ENCODE measurements around the gene ST6GAL1.
"Not testable (repeated sequence)": the region's sequence is repeated elsewhere in the genome, so short reads cannot be mapped to it uniquely, and the experiment has no call there.

The ST6GAL1 gene

DNA sequence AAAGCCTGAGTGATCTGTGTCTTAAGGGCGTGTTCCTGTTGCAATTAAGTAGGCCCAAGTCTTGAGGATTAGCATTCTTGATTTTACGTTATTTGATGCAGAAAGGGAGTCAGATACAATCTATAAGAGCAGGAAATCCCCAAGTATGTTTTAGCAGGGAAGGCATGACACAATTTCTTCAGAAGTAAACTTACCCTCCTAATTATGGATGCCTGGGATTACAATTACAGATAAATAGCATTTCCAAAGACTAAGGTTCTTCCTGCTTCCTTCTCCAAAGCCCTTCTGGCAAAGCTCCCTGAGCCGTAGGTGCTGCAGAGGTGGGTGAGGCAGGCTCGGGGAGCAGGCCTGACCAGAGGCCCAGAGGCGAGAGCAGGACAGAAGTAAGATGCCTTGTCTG is 34.9 kb upstream of the ST6GAL1 start:
- no peak overlapping the region for H3K4me3 ChIP-seq (ENCODE audit: low read depth, low read length)
- H3K4me1 ChIP-seq (ENCODE audit: control insufficient read depth, insufficient read depth, low read length), result peaks cover 24% of the 10 kb centered on the region
- peaks cover 22% of the 10 kb centered on the region for H3K9me3 ChIP-seq (ENCODE audit: control insufficient read depth, insufficient read depth, low read depth, low read length)
- H3K9ac ChIP-seq (ENCODE audit: low read length), result peak overlapping the region; percentile 15
- H3K36me3 ChIP-seq (ENCODE audit: control insufficient read depth, insufficient read depth, low read length), result no peaks in the 10 kb centered on the region
- no peaks in the 10 kb centered on the region for H3K27me3 ChIP-seq (ENCODE audit: control insufficient read depth, insufficient read depth, low read length)
- no peak overlapping the region for H3K27ac ChIP-seq (ENCODE audit: low read depth, low read length)

- H3K4me3 ChIP-seq (ENCODE audit: low read depth, low read length), result no peak overlapping the region
- H3K4me1 ChIP-seq (ENCODE audit: control insufficient read depth, insufficient read depth, low read length), result peaks cover 24% of the 10 kb centered on the region
- no peak overlapping the region for H3K27ac ChIP-seq (ENCODE audit: low read depth, low read length)
- peaks cover 22% of the 10 kb centered on the region for H3K9me3 ChIP-seq (ENCODE audit: control insufficient read depth, insufficient read depth, low read depth, low read length)
- no peaks in the 10 kb centered on the region for H3K36me3 ChIP-seq (ENCODE audit: control insufficient read depth, insufficient read depth, low read length)
- no peaks in the 10 kb centered on the region for H3K27me3 ChIP-seq (ENCODE audit: control insufficient read depth, insufficient read depth, low read length)
- no peak overlapping the region for H3K9ac ChIP-seq (ENCODE audit: low read length)
Observed at GRCh38 chr3:186896006-186896405, 34.3 kb upstream of the ST6GAL1 start.

DNA sequence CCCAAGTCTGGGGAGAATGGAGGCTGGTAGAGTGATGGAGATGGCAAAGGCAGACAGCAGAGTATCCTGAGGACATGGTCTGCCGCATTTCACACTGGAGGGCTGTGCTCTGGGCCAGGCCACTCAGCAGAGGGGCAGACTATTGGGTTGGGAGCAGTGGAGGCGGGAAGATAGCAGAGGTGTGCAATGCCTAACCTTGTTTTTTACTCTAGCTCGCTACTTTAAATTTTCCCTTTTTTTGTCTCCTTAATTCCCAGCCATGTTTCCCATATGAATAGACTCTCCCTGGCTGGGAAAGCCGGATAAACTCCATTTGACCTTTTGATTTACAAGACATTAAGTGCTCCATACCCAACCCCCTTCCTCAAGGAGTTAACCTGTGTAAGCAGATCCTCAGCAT is 33.5 kb upstream of the ST6GAL1 start:
- Histone ChIP-seq H3K27ac (ENCODE audit: low read depth, low read length) (no peak overlapping the region), H3K4me1 (ENCODE audit: control insufficient read depth, insufficient read depth, low read length) (peaks cover 24% of the 10 kb centered on the region)

DNA sequence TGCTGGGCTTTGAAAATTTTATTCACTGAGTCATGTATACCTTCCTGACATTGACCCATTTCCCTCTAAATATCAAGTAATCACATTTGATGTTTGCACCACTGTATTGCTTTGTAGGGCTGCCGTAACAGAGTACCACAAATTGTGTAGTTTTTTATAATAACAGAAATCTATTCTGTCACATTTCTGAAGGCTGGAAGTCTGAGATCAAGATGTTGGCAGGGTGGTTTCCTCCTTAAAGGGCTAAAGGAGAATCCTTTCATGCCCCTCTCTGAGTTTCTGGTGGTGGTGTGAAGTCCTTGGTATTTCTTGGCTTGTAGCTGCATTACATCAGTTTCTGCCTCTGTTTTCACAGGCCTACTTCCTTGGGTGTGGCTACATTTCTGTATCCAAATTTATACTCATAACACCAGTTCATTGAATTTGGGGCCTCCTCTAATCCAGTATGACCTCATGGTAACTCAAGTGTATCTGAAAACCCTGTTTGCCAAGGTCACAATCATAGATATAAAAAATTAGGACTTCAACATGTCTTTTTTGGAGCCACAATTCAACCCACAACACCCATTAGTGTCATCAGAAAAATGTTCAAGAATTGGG is 29.1 kb upstream of the ST6GAL1 start:
- Histone ChIP-seq H3K36me3 (ENCODE audit: control insufficient read depth, insufficient read depth, low read length) (no peaks in the 10 kb centered on the region), H3K4me3 (ENCODE audit: low read depth, low read length) (no peak overlapping the region), H3K9ac (ENCODE audit: low read length) (no peak overlapping the region), H3K27ac (ENCODE audit: low read depth, low read length) (no peak overlapping the region), H3K9me3 (ENCODE audit: control insufficient read depth, insufficient read depth, low read depth, low read length) (peaks cover 16% of the 10 kb centered on the region), H3K27me3 (ENCODE audit: control insufficient read depth, insufficient read depth, low read length) (no peaks in the 10 kb centered on the region), H3K4me1 (ENCODE audit: control insufficient read depth, insufficient read depth, low read length) (peaks cover 12% of the 10 kb centered on the region)

More for the DNA sequence above, 33.5 kb upstream of the ST6GAL1 start:
- H3K36me3 ChIP-seq (ENCODE audit: control insufficient read depth, insufficient read depth, low read length), result no peaks in the 10 kb centered on the region
- no peak overlapping the region; the same call in 1 of the 2 replicates for H3K4me3 ChIP-seq (ENCODE audit: low read depth, low read length)
- no peak overlapping the region for H3K9ac ChIP-seq (ENCODE audit: low read length)
- no peaks in the 10 kb centered on the region for H3K27me3 ChIP-seq (ENCODE audit: control insufficient read depth, insufficient read depth, low read length)
- peaks cover 22% of the 10 kb centered on the region for H3K9me3 ChIP-seq (ENCODE audit: control insufficient read depth, insufficient read depth, low read depth, low read length)

DNA sequence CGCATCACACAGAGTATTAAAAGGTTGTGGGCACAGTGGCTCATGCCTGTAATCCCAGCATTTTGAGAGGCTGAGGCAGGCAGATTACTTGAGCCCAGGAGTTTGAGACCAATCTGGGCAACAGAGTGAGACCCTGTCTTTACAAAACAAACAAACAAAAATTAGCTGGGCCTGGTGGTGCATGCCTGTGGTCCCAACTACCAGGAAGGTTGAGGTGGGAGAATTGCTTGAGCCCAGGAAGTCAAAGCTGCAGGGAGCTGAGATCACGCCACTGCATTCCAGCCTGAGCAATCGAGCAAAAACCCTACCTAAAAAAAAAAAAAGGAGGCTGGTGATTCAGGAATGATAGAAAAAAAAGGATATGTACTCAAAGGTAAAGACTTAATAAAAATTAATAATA is 28.2 kb upstream of the ST6GAL1 start:
- Histone ChIP-seq H3K27me3 (ENCODE audit: control insufficient read depth, insufficient read depth, low read length) (no peaks in the 10 kb centered on the region), H3K4me1 (ENCODE audit: control insufficient read depth, insufficient read depth, low read length) (peaks cover 6% of the 10 kb centered on the region), H3K4me3 (ENCODE audit: low read depth, low read length) (no peak overlapping the region), H3K36me3 (ENCODE audit: control insufficient read depth, insufficient read depth, low read length) (no peaks in the 10 kb centered on the region), H3K9ac (ENCODE audit: low read length) (no peak overlapping the region), H3K9me3 (ENCODE audit: control insufficient read depth, insufficient read depth, low read depth, low read length) (peaks cover 16% of the 10 kb centered on the region), H3K27ac (ENCODE audit: low read depth, low read length) (no peak overlapping the region)

DNA sequence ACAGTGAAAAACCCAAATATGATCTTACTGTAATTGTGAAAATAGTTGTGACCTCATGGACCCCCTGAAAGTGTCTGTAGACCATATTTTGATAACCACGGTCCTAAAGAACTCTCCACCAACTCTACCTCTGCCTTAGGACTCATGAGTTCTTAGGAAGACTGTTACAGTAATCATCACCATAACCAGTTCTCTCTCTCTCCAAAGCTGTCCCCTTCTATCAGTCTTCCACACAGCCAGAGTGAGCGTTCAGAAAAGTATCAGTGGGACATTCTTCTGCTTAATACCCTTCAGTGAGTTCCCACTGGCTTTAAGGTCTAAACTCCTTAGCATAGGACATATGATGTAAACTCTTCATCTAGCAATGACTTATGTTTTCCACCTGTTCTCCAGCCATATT is 27.6 kb upstream of the ST6GAL1 start:
- H3K27ac ChIP-seq (ENCODE audit: low read depth, low read length), result no peak overlapping the region

DNA sequence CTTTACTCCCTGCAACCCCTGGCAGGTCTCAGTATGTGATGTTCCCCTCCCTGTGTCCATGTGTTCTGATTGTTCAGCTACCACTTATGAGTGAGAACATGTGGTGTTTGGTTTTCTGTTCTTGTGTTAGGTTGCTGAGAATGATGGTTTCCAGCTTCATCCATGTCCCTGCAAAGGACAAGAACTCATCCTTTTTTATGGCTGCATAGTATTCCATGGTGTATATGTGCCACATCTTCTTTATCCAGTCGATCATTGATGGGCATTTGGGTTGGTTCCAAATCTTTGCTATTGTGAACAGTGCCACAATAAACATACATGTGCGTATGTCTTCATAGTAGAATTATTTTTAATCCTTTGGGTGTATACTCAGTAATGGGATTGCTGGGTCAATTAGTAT is 26.6 kb upstream of the ST6GAL1 start:
- not testable (repeated sequence) for H3K4me3 ChIP-seq (ENCODE audit: low read depth, low read length); H3K9ac ChIP-seq (ENCODE audit: low read length); H3K27ac ChIP-seq (ENCODE audit: low read depth, low read length); H3K27me3 ChIP-seq (ENCODE audit: control insufficient read depth, insufficient read depth, low read length); H3K4me1 ChIP-seq (ENCODE audit: control insufficient read depth, insufficient read depth, low read length); H3K36me3 ChIP-seq (ENCODE audit: control insufficient read depth, insufficient read depth, low read length)
- H3K9me3 ChIP-seq (ENCODE audit: control insufficient read depth, insufficient read depth, low read depth, low read length), result peaks cover 14% of the 10 kb centered on the region; the same call in 1 of the 2 replicates

More for the DNA sequence above, 27.6 kb upstream of the ST6GAL1 start:
- Histone ChIP-seq H3K36me3 (ENCODE audit: control insufficient read depth, insufficient read depth, low read length) (no peaks in the 10 kb centered on the region), H3K9ac (ENCODE audit: low read length) (no peak overlapping the region), H3K27me3 (ENCODE audit: control insufficient read depth, insufficient read depth, low read length) (no peaks in the 10 kb centered on the region), H3K9me3 (ENCODE audit: control insufficient read depth, insufficient read depth, low read depth, low read length) (peaks cover 16% of the 10 kb centered on the region), H3K4me1 (ENCODE audit: control insufficient read depth, insufficient read depth, low read length) (peaks cover 4% of the 10 kb centered on the region), H3K4me3 (ENCODE audit: low read depth, low read length) (no peak overlapping the region)

DNA sequence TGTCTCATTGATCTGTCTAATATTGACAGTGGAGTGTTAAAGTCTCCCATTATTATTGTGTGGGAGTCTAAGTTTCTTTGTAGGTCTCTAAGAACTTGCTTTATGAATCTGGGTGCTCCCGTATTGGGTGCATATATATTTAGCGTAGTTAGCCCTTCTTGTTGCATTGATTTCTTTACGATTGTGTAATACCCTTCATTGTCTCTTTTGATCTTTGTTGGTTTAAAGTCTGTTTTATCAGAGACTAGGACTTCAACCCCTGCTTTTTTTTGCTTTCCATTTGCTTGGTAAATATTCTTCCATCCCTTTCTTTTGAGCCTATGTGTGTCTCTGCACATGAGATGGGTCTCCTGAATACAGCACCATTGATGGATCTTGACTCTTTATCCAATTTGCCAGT is 23.3 kb upstream of the ST6GAL1 start:
- H3K9me3 ChIP-seq (ENCODE audit: control insufficient read depth, insufficient read depth, low read depth, low read length), result peaks cover 14% of the 10 kb centered on the region; the same call in 1 of the 2 replicates
- not testable (repeated sequence) for H3K4me3 ChIP-seq (ENCODE audit: low read depth, low read length); H3K36me3 ChIP-seq (ENCODE audit: control insufficient read depth, insufficient read depth, low read length); H3K9ac ChIP-seq (ENCODE audit: low read length); H3K27me3 ChIP-seq (ENCODE audit: control insufficient read depth, insufficient read depth, low read length); H3K27ac ChIP-seq (ENCODE audit: low read depth, low read length)
- peaks cover 12% of the 10 kb centered on the region for H3K4me1 ChIP-seq (ENCODE audit: control insufficient read depth, insufficient read depth, low read length)

DNA sequence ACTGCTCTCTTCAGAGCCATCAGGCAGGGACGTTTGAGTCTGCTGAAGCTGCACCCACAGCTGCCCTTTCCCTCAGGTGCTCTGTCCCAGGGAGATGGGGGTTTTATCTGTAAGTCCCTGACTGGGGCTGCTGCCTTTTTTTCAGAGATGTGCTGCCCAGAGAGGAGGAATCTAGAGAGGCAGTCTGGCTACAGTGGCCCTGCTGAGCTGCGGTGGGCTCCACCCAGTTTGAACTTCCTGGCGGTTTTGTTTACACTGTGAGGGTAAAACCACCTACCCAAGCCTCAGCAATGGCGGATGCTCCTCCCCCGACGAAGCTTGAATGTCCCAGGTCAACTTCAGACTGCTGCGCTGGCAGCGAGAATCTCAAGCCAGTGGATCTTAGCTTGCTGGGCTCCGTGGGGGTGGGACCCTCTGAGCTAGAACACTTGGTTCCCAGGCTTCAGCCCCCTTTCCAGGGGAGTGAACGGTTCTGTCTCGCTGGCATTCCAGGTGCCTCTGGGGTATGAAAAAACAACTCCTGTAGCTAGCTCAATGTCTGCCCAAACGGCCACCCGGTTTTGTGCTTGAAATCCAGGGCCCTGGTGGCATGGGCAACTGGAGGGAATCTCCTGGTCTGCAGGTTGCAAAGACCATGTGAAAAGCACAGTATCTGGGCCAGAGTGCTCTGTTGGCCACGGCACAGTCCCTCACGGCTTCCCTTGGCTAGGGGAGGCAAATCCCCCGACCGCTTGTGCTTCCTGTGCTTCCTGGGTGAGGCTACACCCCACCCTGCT is 21.1 kb upstream of the ST6GAL1 start:
- H3K27me3 ChIP-seq (ENCODE audit: control insufficient read depth, insufficient read depth, low read length), result no peaks in the 10 kb centered on the region

DNA sequence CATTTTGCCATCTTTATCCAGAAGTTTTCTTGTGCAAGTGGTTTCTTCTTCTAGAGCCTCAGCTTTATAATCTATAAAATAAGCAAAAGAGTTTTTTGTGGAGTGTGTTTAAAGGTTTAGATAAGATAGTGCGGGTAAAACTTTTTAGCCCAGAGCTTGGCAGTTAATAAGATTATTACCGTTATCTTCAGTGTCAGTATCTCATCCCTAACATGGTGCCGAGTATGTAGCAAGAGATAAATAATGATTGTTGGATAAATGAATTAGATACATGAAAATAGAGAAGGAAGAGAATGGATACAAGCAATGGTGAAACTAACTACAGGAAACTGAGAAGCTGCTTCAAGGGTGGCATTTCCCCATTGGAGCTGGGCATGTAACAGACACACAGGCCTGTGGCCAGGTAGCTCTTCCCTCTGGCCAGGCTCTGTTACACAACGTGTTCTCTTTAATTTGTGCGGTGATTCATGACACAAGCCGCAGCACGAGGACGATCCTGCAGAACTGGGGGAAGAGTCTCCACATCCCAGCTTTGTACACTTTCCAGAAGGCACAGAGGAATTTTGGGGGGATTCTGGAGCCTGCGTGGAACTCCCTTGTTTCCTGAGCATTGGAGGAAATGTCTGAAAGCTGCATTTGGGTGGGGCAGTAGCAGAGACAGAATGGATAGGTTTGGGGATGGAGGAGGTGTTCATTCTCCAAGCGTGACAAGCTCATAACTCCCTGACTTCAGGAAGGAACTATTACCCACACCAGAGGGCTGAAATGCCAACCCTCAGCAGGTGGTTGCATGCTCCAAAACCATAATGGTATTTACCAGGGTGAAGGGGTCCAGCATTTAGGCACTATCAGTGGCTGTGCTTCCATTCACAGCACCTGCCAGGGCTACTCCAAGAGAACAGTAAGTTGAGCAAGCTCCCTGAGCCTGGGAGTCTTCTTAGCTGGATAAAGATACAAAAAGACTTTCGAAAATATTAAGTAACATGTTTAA is 14.2 kb upstream of the ST6GAL1 start:
- peaks cover 5% of the 10 kb centered on the region; the same call in 1 of the 2 replicates for H3K4me1 ChIP-seq (ENCODE audit: control insufficient read depth, insufficient read depth, low read length)
- no peaks in the 10 kb centered on the region for H3K36me3 ChIP-seq (ENCODE audit: control insufficient read depth, insufficient read depth, low read length)
- no peak overlapping the region for H3K27ac ChIP-seq (ENCODE audit: low read depth, low read length)
- no peaks in the 10 kb centered on the region for H3K27me3 ChIP-seq (ENCODE audit: control insufficient read depth, insufficient read depth, low read length)
- H3K9ac ChIP-seq (ENCODE audit: low read length), result no peak overlapping the region
- H3K9me3 ChIP-seq (ENCODE audit: control insufficient read depth, insufficient read depth, low read depth, low read length), result no peaks in the 10 kb centered on the region
- no peak overlapping the region for H3K4me3 ChIP-seq (ENCODE audit: low read depth, low read length)

More for the DNA sequence above, 21.1 kb upstream of the ST6GAL1 start:
- 0 out of 2 replicates have a peak, but pooled peaks cover 7% of the 10 kb centered on the region for H3K9me3 ChIP-seq (ENCODE audit: control insufficient read depth, insufficient read depth, low read depth, low read length)
- peak overlapping the region; percentile 8; the same call in 1 of the 2 replicates for H3K4me3 ChIP-seq (ENCODE audit: low read depth, low read length)
- H3K9ac ChIP-seq (ENCODE audit: low read length), result no peak overlapping the region
- no peaks in the 10 kb centered on the region for H3K36me3 ChIP-seq (ENCODE audit: control insufficient read depth, insufficient read depth, low read length)
- peaks cover 10% of the 10 kb centered on the region for H3K4me1 ChIP-seq (ENCODE audit: control insufficient read depth, insufficient read depth, low read length)
- H3K27ac ChIP-seq (ENCODE audit: low read depth, low read length), result no peak overlapping the region

Data from HUES6 (cell line).